ENCODE results near the gene AKAP6.

Gene AKAP6

GRCh38 chr14:32417956-32418552 lies 89.0 kb downstream of the AKAP6 start:
- H3K36me3 ChIP-seq (ENCODE audit: insufficient read depth, low read length), result no peaks in the 10 kb centered on the region
- no peaks in the 10 kb centered on the region for H3K27me3 ChIP-seq (ENCODE audit: control insufficient read depth in 1 of 2, insufficient read depth in 2 of 2, low read length in 2 of 2)
- H3K9ac ChIP-seq (ENCODE audit: low read length), result no peak overlapping the region
- no peaks in the 10 kb centered on the region for H3K9me3 ChIP-seq (ENCODE audit: low read length)
- H3K4me3 ChIP-seq (ENCODE audit: low read depth in 1 of 2, low read length in 2 of 2), result no peak overlapping the region
- peak overlapping the region; percentile 74 for H3K27ac ChIP-seq (ENCODE audit: low read depth, low read length)
- H3K4me1 ChIP-seq (ENCODE audit: insufficient read depth, low read length), result peaks cover 33% of the 10 kb centered on the region

GRCh38 chr14:32419429-32419828 lies 90.3 kb downstream of the AKAP6 start:
- H3K27me3 ChIP-seq (ENCODE audit: control insufficient read depth in 1 of 2, insufficient read depth in 2 of 2, low read length in 2 of 2), result no peaks in the 10 kb centered on the region
- no peak overlapping the region for H3K4me3 ChIP-seq (ENCODE audit: low read depth in 1 of 2, low read length in 2 of 2)
- no peaks in the 10 kb centered on the region for H3K9me3 ChIP-seq (ENCODE audit: low read length)
- no peak overlapping the region for H3K27ac ChIP-seq (ENCODE audit: low read depth, low read length)
- H3K4me1 ChIP-seq (ENCODE audit: insufficient read depth, low read length), result peaks cover 20% of the 10 kb centered on the region
- no peak overlapping the region for H3K9ac ChIP-seq (ENCODE audit: low read length)
- H3K36me3 ChIP-seq (ENCODE audit: insufficient read depth, low read length), result no peaks in the 10 kb centered on the region

- no peaks in the 10 kb centered on the region for H3K27me3 ChIP-seq (ENCODE audit: control insufficient read depth in 1 of 2, insufficient read depth in 2 of 2, low read length in 2 of 2)
- H3K4me3 ChIP-seq (ENCODE audit: low read depth in 1 of 2, low read length in 2 of 2), result no peak overlapping the region
- H3K27ac ChIP-seq (ENCODE audit: low read depth, low read length), result no peak overlapping the region
- H3K4me1 ChIP-seq (ENCODE audit: insufficient read depth, low read length), result peaks cover 14% of the 10 kb centered on the region
- no peak overlapping the region for H3K9ac ChIP-seq (ENCODE audit: low read length)
- H3K9me3 ChIP-seq (ENCODE audit: low read length), result no peaks in the 10 kb centered on the region
- H3K36me3 ChIP-seq (ENCODE audit: insufficient read depth, low read length), result no peaks in the 10 kb centered on the region
Measured at GRCh38 chr14:32421781-32422180, 92.7 kb downstream of the AKAP6 start.

- no peak overlapping the region for H3K4me3 ChIP-seq (ENCODE audit: low read depth in 1 of 2, low read length in 2 of 2)
- H3K9ac ChIP-seq (ENCODE audit: low read length), result no peak overlapping the region
- peaks cover 21% of the 10 kb centered on the region for H3K4me1 ChIP-seq (ENCODE audit: insufficient read depth, low read length)
- H3K36me3 ChIP-seq (ENCODE audit: insufficient read depth, low read length), result no peaks in the 10 kb centered on the region
- no peaks in the 10 kb centered on the region for H3K27me3 ChIP-seq (ENCODE audit: control insufficient read depth in 1 of 2, insufficient read depth in 2 of 2, low read length in 2 of 2)
- no peaks in the 10 kb centered on the region for H3K9me3 ChIP-seq (ENCODE audit: low read length)
- H3K27ac ChIP-seq (ENCODE audit: low read depth, low read length), result no peak overlapping the region
Measured at GRCh38 chr14:32422440-32422839, 93.3 kb downstream of the AKAP6 start.

- Histone ChIP-seq H3K27ac (ENCODE audit: low read depth, low read length) (no peak overlapping the region), H3K9me3 (ENCODE audit: low read length) (no peaks in the 10 kb centered on the region)
Measured at GRCh38 chr14:32426028-32426427, 96.9 kb downstream of the AKAP6 start.

GRCh38 chr14:32426586-32427388 lies 97.7 kb downstream of the AKAP6 start:
- H3K4me3 ChIP-seq (ENCODE audit: low read depth in 1 of 2, low read length in 2 of 2), result no peak overlapping the region
- H3K36me3 ChIP-seq (ENCODE audit: insufficient read depth, low read length), result no peaks in the 10 kb centered on the region
- H3K9me3 ChIP-seq (ENCODE audit: low read length), result no peaks in the 10 kb centered on the region
- peaks cover 11% of the 10 kb centered on the region for H3K4me1 ChIP-seq (ENCODE audit: insufficient read depth, low read length)
- H3K27ac ChIP-seq (ENCODE audit: low read depth, low read length), result peak overlapping the region; percentile 79
- peak overlapping the region; percentile 20 for H3K9ac ChIP-seq (ENCODE audit: low read length)
- H3K27me3 ChIP-seq (ENCODE audit: control insufficient read depth in 1 of 2, insufficient read depth in 2 of 2, low read length in 2 of 2), result no peaks in the 10 kb centered on the region

More at GRCh38 chr14:32426028-32426427, 96.9 kb downstream of the AKAP6 start:
- Histone ChIP-seq H3K27me3 (ENCODE audit: control insufficient read depth in 1 of 2, insufficient read depth in 2 of 2, low read length in 2 of 2) (no peaks in the 10 kb centered on the region), H3K4me1 (ENCODE audit: insufficient read depth, low read length) (peaks cover 11% of the 10 kb centered on the region), H3K36me3 (ENCODE audit: insufficient read depth, low read length) (no peaks in the 10 kb centered on the region), H3K4me3 (ENCODE audit: low read depth in 1 of 2, low read length in 2 of 2) (no peak overlapping the region), H3K9ac (ENCODE audit: low read length) (no peak overlapping the region)

GRCh38 chr14:32427726-32428528 lies 98.8 kb downstream of the AKAP6 start:
- peak overlapping the region; percentile 16 for H3K9ac ChIP-seq (ENCODE audit: low read length)
- H3K36me3 ChIP-seq (ENCODE audit: insufficient read depth, low read length), result no peaks in the 10 kb centered on the region
- H3K4me3 ChIP-seq (ENCODE audit: low read depth in 1 of 2, low read length in 2 of 2), result peak overlapping the region; percentile 36 to 52
- H3K4me1 ChIP-seq (ENCODE audit: insufficient read depth, low read length), result peaks cover 16% of the 10 kb centered on the region
- H3K27me3 ChIP-seq (ENCODE audit: control insufficient read depth in 1 of 2, insufficient read depth in 2 of 2, low read length in 2 of 2), result no peaks in the 10 kb centered on the region
- H3K27ac ChIP-seq (ENCODE audit: low read depth, low read length), result peak overlapping the region; percentile 79
- no peaks in the 10 kb centered on the region for H3K9me3 ChIP-seq (ENCODE audit: low read length)

- no peaks in the 10 kb centered on the region for H3K27me3 ChIP-seq (ENCODE audit: control insufficient read depth in 1 of 2, insufficient read depth in 2 of 2, low read length in 2 of 2)
- H3K36me3 ChIP-seq (ENCODE audit: insufficient read depth, low read length), result no peaks in the 10 kb centered on the region
- no peaks in the 10 kb centered on the region for H3K9me3 ChIP-seq (ENCODE audit: low read length)
- peak overlapping the region; percentile 79 for H3K27ac ChIP-seq (ENCODE audit: low read depth, low read length)
- peak overlapping the region; percentile 16 for H3K9ac ChIP-seq (ENCODE audit: low read length)
- H3K4me3 ChIP-seq (ENCODE audit: low read depth in 1 of 2, low read length in 2 of 2), result peak overlapping the region; percentile 36 to 52
- peaks cover 25% of the 10 kb centered on the region for H3K4me1 ChIP-seq (ENCODE audit: insufficient read depth, low read length)
Measured at GRCh38 chr14:32428875-32429274, 99.8 kb downstream of the AKAP6 start.

GRCh38 chr14:32430326-32430725 lies 101.2 kb downstream of the AKAP6 start:
- peak overlapping the region; percentile 14 to 42 for H3K4me3 ChIP-seq (ENCODE audit: low read depth in 1 of 2, low read length in 2 of 2)
- no peaks in the 10 kb centered on the region for H3K36me3 ChIP-seq (ENCODE audit: insufficient read depth, low read length)
- H3K9me3 ChIP-seq (ENCODE audit: low read length), result no peaks in the 10 kb centered on the region
- no peaks in the 10 kb centered on the region for H3K27me3 ChIP-seq (ENCODE audit: control insufficient read depth in 1 of 2, insufficient read depth in 2 of 2, low read length in 2 of 2)
- peak overlapping the region; percentile 54 for H3K27ac ChIP-seq (ENCODE audit: low read depth, low read length)
- peaks cover 27% of the 10 kb centered on the region for H3K4me1 ChIP-seq (ENCODE audit: insufficient read depth, low read length)
- no peak overlapping the region for H3K9ac ChIP-seq (ENCODE audit: low read length)

GRCh38 chr14:32432813-32433538 lies 103.9 kb downstream of the AKAP6 start:
- peaks cover 7% of the 10 kb centered on the region for H3K36me3 ChIP-seq (ENCODE audit: insufficient read depth, low read length)
- H3K4me3 ChIP-seq (ENCODE audit: low read depth in 1 of 2, low read length in 2 of 2), result peak overlapping the region in 1 of 2 donors; percentile 26
- H3K27me3 ChIP-seq (ENCODE audit: control insufficient read depth in 1 of 2, insufficient read depth in 2 of 2, low read length in 2 of 2), result no peaks in the 10 kb centered on the region
- H3K9ac ChIP-seq (ENCODE audit: low read length), result no peak overlapping the region
- H3K4me1 ChIP-seq (ENCODE audit: insufficient read depth, low read length), result peaks cover 25% of the 10 kb centered on the region
- peak overlapping the region; percentile 63 for H3K27ac ChIP-seq (ENCODE audit: low read depth, low read length)
- H3K9me3 ChIP-seq (ENCODE audit: low read length), result no peaks in the 10 kb centered on the region

- Histone ChIP-seq H3K9me3 (ENCODE audit: low read length) (no peaks in the 10 kb centered on the region), H3K27ac (ENCODE audit: low read depth, low read length) (peak overlapping the region; percentile 68), H3K4me1 (ENCODE audit: insufficient read depth, low read length) (peaks cover 34% of the 10 kb centered on the region), H3K9ac (ENCODE audit: low read length) (no peak overlapping the region), H3K36me3 (ENCODE audit: insufficient read depth, low read length) (peaks cover 7% of the 10 kb centered on the region), H3K27me3 (ENCODE audit: control insufficient read depth in 1 of 2, insufficient read depth in 2 of 2, low read length in 2 of 2) (no peaks in the 10 kb centered on the region), H3K4me3 (ENCODE audit: low read depth in 1 of 2, low read length in 2 of 2) (peak overlapping the region in 1 of 2 donors; percentile 18)
Measured at GRCh38 chr14:32434180-32434579, 105.1 kb downstream of the AKAP6 start.
